Sigmoid colon (tissue), 4 donors: ENCODE results near the gene HECTD3.

Experiments used
- POLR2A ChIP-seq, 2 donors: fragments of 450-650 bp; IDR thresholded peaks; one replicate each; pipeline ENCODE4 v1.6.1; 2016; ENCODE audit warnings: antibody characterized with exemption in 2 of 2, mild to moderate bottlenecking in 2 of 2, moderate library complexity in 2 of 2
- POLR2AphosphoS5 ChIP-seq, 4 donors: sonication (generic); formaldehyde crosslinking; IDR thresholded peaks; one replicate each; pipeline ENCODE4 v1.6.1; 2017; ENCODE audit warnings: antibody characterized with exemption in 4 of 4
- TF ChIP-seq, protein P1 (sequence below), 4 experiments: fragments of 450-650 bp in 3 of 4; fragments of 200-600 bp in 1 of 4; IDR thresholded peaks; one replicate each; pipeline ENCODE4 v1.5.1; 2016 to 2019; ENCODE audit warnings: antibody characterized with exemption in 4 of 4, mild to moderate bottlenecking in 3 of 4, moderate library complexity in 2 of 4

DNA sequence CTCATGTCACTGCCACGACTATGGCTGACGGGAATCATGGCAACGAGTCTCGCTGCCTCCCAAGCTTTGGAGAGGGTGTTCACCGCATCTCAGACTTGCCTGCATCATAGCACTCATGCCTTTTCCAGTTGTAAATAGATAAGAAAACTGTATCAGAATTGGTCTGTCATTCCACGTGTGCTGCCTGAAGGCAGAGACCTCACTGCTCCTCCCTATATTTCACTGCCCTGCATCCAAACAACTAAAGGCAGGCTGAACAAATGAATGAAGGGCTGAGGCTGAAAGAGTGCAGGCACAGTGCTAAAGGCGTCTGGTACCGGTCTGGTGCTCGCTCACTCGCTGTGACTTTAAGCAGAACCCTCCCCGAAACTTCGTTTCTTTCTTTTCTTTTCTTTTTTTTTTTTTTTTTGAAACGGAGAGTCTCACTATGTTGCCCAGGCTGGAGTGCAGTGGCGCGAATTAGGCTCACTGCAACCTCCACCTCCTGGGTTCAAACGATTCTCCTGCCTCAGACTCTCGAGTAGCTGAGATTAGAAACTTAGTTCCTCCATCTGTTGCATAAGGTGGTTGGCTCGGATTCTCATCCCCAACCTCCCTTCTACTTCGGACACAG, 25.3 kb downstream of the HECTD3 start:
- TF ChIP-seq, protein P1, sequence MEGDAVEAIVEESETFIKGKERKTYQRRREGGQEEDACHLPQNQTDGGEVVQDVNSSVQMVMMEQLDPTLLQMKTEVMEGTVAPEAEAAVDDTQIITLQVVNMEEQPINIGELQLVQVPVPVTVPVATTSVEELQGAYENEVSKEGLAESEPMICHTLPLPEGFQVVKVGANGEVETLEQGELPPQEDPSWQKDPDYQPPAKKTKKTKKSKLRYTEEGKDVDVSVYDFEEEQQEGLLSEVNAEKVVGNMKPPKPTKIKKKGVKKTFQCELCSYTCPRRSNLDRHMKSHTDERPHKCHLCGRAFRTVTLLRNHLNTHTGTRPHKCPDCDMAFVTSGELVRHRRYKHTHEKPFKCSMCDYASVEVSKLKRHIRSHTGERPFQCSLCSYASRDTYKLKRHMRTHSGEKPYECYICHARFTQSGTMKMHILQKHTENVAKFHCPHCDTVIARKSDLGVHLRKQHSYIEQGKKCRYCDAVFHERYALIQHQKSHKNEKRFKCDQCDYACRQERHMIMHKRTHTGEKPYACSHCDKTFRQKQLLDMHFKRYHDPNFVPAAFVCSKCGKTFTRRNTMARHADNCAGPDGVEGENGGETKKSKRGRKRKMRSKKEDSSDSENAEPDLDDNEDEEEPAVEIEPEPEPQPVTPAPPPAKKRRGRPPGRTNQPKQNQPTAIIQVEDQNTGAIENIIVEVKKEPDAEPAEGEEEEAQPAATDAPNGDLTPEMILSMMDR (IDR thresholded peaks at IDR 0.05) = no peak
- TF ChIP-seq POLR2AphosphoS5 (IDR thresholded peaks at IDR 0.05) (no peak), POLR2A (IDR thresholded peaks at IDR 0.05) (no peak)
